ENCODE results near the gene EOMES.

Gene EOMES

GRCh38 chr3:27719314-27720003 lies 2.7 kb downstream of the EOMES start:
- no peak for DNase-seq

GRCh38 chr3:27718459-27718858 lies 3.7 kb downstream of the EOMES start:
- DNase-seq: no peak

GRCh38 chr3:27717200-27717852 lies 4.8 kb downstream of the EOMES start:
- no peak for DNase-seq

GRCh38 chr3:27716309-27716708 lies 5.8 kb downstream of the EOMES start:
- DNase-seq: no peak

- DNase-seq: no peak
These were observed 6.3 kb downstream of the EOMES start for GRCh38 chr3:27715863-27716262.

GRCh38 chr3:27715454-27715806 lies 6.7 kb downstream of the EOMES start:
- no peak for DNase-seq

- peak; percentile 33 for DNase-seq
These were observed 7.2 kb downstream of the EOMES start for GRCh38 chr3:27714692-27715453.

GRCh38 chr3:27714146-27714526 lies 8.0 kb downstream of the EOMES start:
- no peak for DNase-seq

GRCh38 chr3:27713435-27714145 lies 8.5 kb downstream of the EOMES start:
- DNase-seq: no peak

- DNase-seq: no peak
These were observed 9.1 kb downstream of the EOMES start for GRCh38 chr3:27713078-27713423.

GRCh38 chr3:27712136-27713077 lies 9.7 kb downstream of the EOMES start:
- DNase-seq: peak; percentile 84

GRCh38 chr3:27708250-27708649 lies 13.9 kb downstream of the EOMES start:
- no peak for DNase-seq

GRCh38 chr3:27699067-27699466 lies 23.1 kb downstream of the EOMES start:
- no peak for DNase-seq

- DNase-seq: no peak
These were observed 25.2 kb downstream of the EOMES start for GRCh38 chr3:27696906-27697305.

GRCh38 chr3:27695636-27696035 lies 26.5 kb downstream of the EOMES start:
- DNase-seq: no peak

- DNase-seq: no peak
These were observed 34.1 kb downstream of the EOMES start for GRCh38 chr3:27688053-27688452.

GRCh38 chr3:27686642-27687041 lies 35.5 kb downstream of the EOMES start:
- no peak for DNase-seq

GRCh38 chr3:27685474-27685873 lies 36.6 kb downstream of the EOMES start:
- no peak for DNase-seq

GRCh38 chr3:27684302-27684701 lies 37.8 kb downstream of the EOMES start:
- no peak for DNase-seq

GRCh38 chr3:27681249-27681748 lies 40.8 kb downstream of the EOMES start:
- peak; percentile 87 for DNase-seq

- DNase-seq: peak; percentile 6
These were observed 41.4 kb downstream of the EOMES start for GRCh38 chr3:27680517-27681246.
